Stimulated activated naive CD4-positive, alpha-beta T cell (primary cell): Measurements from ENCODE around the gene MAGED2.
A peak's percentile ranks its signal among the peaks of the same experiment; 100 is the strongest.
"Not testable (repeated sequence)": the region's sequence is repeated elsewhere in the genome, so short reads cannot be mapped to it uniquely, and the experiment has no call there.

Source experiments
- DNase-seq, 6 experiments: peaks; one replicate each; lab custom pipeline; 2025; lab: John Stamatoyannopoulos, UW

The MAGED2 gene

DNA sequence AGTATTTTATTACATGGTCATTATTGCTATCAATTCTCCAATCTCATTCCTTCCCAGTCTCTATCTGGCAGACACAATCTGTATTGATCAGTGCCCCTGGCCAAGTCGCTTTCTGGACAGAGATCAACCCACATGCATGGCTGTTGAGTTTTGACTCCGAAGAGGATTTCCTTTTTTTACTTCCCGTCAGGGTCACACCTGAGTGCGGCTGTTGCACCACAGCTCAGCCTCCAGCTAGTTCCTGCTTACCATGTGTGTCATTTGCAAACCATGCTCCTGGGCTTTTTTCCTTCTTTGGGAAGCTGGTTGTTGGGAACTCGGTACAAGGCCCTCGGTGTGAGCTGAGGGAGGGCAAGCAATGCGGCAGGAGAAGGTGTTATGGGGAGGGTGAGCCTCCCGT lies 11.7 kb downstream of the MAGED2 start:
- DNase-seq, result no peak

- DNase-seq, result no peak
Observed at GRCh38 chrX:54820737-54821136, 13.2 kb downstream of the MAGED2 start.

- DNase-seq, result no peak
Observed at GRCh38 chrX:54821310-54821709, 13.8 kb downstream of the MAGED2 start.

GRCh38 chrX:54824195-54824594 lies 16.6 kb downstream of the MAGED2 start:
- DNase-seq, result no peak

GRCh38 chrX:54824722-54825121 lies 17.2 kb downstream of the MAGED2 start:
- DNase-seq, result no peak

DNA sequence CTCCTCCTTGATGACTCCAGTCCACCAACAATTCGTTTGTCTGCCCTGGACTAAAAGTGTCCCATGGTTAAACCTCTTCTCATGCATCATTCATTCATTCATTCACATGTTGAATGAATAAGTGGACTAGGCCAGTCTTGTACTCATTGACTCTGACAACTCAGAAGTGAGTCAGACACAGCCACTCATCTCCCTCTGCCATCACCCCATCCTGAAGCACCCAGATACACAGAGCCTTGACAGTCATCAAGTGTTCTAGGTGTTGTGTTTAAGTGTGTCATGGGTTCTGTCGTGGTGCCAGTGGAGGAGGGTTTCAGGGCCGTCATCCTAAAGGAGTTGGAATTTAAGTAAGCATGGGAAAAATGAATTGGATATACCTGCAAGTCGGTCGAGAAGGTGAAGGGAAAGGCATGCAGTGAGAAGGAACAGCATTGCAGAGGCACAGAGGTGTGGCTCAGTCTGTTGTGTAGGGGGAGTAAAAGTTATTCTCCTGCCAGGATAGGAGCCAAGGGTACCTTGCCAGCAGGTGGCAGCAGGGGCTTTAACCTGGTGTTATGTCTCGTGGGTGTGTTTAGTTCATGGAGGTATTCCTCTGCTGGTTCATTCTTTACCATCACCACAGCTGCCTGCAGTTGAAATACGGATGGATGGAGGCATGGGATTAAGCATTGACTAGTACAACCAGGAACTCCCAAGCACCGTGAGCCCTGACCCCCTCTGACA lies 18.3 kb downstream of the MAGED2 start:
- peak in 4 of 6 experiments; percentile 1 to 20 (median 10) for DNase-seq

DNA sequence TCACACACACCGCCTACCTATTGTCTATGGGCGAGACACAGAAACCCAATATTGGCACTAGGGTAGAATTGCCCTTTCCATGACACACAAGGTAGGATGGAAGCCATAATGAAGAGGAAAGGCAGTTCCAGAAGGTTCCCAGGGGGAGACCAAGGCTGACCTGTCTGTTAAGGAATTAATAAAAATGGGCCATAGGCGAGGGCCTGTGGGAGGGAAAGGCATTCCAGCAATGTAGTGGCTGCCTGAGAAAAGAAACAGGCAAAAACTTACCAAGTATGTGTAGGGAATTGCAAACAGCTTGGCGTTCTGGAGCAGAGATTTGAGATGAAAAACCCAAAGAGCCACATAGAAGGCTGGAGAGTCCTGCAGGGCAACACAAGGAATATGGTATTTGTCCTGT lies 19.1 kb downstream of the MAGED2 start:
- no peak for DNase-seq

GRCh38 chrX:54838583-54838982 lies 31.0 kb downstream of the MAGED2 start:
- no peak for DNase-seq

DNA sequence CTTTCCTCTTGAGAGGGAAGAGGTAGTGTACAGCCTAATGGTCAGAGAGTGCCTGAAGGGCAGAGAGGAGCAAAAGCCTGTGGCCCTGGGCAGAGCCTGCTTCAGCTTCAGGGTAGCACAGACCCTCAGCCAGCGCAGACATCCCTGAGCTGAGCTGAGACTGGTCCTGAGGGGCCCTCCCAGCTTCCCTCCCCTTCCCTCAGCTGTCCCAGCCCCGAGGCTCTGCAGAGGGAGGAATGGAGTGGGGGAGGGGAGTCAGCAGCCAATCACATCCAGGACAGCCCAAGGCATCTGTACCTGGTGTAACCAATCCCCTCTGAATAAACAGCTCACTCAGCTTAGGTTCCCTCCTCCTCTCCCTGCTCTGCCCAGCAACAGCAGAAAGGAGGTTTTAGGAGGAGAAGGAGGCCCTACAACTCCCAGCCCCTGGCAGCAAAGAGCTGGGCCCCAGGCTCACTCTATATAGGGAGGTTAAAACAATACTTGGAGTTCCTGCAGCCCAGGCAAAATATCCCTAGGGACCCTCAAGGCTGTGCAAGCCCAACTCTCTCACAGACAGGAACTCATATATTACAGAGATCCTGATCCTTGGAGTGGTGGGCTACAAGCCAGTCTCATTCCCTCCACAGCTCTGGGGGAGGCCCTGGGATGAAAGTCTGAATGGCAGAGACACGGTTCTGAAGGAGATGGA lies 33.8 kb downstream of the MAGED2 start:
- not testable (repeated sequence) for DNase-seq

GRCh38 chrX:54842607-54843006 lies 35.1 kb downstream of the MAGED2 start:
- no peak for DNase-seq

DNA sequence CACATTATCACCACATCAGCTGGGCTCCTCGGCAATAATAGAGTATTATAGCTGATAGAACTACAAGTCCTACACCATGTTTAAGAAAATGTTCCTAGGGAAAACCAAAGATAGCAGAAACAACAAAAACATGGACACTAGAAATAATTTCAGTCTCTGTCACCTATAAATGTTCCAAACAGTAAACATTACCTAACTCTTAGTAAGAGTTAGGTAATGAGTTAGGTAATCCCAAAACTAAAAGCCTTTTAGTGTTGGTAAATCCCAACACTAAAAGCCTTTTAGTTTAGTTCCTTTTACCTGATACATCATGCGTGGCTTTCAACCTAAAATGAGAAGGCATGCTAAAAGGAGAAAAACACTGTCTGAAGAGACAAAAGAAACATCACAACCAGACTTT lies 35.5 kb downstream of the MAGED2 start:
- no peak for DNase-seq

DNA sequence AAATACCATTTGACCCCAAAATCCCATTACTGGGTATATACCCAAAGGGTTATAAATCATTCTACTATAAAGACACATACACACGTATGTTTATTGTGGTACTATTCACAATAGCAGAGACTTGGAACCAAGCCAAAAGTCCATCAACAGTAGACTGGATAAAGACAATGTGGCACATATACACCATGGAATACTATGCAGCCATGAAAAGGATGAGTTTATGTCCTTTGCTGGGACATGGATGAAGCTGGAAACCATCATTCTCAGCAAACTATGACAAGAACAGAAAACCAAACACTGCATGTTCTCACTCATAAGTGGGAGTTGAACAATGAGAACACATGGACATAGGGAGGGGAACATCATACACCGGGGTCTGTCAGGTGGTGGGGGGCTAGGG lies 40.2 kb downstream of the MAGED2 start:
- DNase-seq, result not testable (repeated sequence)

GRCh38 chrX:54865208-54865607 lies 57.7 kb downstream of the MAGED2 start:
- no peak for DNase-seq
